Measurements from ENCODE around the gene TBL1X. TPM values are rescaled to one million over a fixed set of nuclear protein-coding genes. Genes with fewer than 3 reads are reported as not detected.

The TBL1X gene
- total RNA-seq, 4 donors from 2014 or later: 14.8 to 31.7 (median 16.8) TPM

DNA sequence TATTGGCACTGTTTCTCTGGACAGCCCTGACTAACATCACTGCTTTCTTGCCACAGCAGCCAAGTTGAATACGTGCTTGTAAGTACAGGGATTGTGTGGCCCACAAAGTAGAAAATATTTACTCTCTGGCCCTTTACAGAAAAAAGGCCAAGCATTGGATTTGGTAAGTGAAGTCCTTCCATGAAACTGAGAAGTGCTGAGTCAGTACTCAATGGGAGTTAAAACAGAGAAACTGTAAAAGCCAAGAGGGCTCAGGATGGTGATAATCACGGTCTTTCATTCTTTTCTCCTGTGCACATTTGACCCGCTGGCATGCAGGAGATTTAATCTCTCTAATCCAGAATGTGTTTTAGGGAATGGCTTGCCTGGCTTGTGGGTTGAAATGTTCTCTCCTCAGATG lies 46.1 kb downstream of the TBL1X start:
- 79 to 93% methylated on average over 3 of the region's 3 CpGs for WGBS, 2 donors
- intact Hi-C loops (cut with DNase I; ENCODE audit: low total_unique reads): no loop called here
- no peak overlapping the region for H3K4me3 ChIP-seq (ENCODE audit: low read depth, poor library complexity, severe bottlenecking)
- TF ChIP-seq POLR2A (IDR thresholded peaks at IDR 0.05): no peak
- TF ChIP-seq, protein P1, sequence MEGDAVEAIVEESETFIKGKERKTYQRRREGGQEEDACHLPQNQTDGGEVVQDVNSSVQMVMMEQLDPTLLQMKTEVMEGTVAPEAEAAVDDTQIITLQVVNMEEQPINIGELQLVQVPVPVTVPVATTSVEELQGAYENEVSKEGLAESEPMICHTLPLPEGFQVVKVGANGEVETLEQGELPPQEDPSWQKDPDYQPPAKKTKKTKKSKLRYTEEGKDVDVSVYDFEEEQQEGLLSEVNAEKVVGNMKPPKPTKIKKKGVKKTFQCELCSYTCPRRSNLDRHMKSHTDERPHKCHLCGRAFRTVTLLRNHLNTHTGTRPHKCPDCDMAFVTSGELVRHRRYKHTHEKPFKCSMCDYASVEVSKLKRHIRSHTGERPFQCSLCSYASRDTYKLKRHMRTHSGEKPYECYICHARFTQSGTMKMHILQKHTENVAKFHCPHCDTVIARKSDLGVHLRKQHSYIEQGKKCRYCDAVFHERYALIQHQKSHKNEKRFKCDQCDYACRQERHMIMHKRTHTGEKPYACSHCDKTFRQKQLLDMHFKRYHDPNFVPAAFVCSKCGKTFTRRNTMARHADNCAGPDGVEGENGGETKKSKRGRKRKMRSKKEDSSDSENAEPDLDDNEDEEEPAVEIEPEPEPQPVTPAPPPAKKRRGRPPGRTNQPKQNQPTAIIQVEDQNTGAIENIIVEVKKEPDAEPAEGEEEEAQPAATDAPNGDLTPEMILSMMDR (IDR thresholded peaks at IDR 0.05): no peak
- no peak for DNase-seq (ENCODE audit: low spot score in 2 of 2)

DNA sequence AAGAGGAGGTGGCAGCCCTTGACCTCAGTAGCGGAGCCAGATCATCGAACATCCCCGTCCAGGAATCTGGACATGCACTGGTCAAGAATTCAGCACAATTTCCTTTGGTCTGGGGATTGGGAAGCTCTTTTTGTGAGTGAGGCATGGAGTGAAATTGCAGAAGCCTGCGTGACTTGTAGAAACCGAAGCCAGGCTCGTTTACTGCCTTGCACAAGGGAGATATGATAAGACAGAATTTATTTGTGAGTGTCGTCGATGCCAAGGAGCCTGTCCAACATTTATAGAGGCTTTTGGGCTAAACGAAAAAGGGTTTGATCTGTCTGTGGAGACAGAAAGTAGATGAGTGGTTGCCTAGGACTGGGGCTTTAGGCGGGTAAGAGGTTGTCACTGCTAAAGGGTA lies 50.6 kb downstream of the TBL1X start:
- DNase-seq (ENCODE audit: low spot score in 2 of 2): no peak
- TF ChIP-seq, protein P1 (IDR thresholded peaks at IDR 0.05): no peak
- TF ChIP-seq POLR2A (IDR thresholded peaks at IDR 0.05): no peak
- intact Hi-C loops (cut with DNase I; ENCODE audit: low total_unique reads): no loop called here
- 83 to 88% methylated on average over 10 of the region's 10 CpGs for WGBS, 2 donors
- H3K4me3 ChIP-seq (ENCODE audit: low read depth, poor library complexity, severe bottlenecking): no peak overlapping the region

DNA sequence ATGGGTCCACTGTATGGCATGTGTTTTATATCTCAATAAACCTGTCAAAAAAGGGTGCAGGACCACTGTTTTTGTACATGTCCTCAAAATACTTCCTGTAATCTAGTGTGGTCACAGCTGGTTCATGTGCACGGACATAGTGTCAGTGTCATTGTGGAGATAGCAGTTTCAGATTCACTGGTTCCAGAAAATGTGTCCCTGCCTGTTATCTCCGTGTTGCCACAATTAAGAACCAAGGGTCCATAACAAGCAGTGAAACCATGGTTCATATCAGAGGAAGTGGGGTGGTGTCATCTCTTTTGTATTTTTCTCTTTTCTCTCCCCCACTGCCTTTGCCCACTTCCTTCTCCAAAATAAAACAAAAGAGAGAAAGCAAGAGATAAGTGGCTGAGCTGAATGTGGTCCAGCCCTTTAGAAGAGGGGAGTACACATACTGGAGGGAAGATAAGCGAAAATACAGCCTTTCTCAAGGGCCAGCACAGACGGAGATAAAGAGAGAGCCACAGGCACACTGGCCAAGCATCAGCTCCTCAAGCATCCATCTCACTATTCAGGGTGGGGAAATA lies 51.2 kb downstream of the TBL1X start:
- intact Hi-C loops (cut with DNase I; ENCODE audit: low total_unique reads): no loop called here
- no peak overlapping the region for H3K4me3 ChIP-seq (ENCODE audit: low read depth, poor library complexity, severe bottlenecking)
- WGBS, 2 donors: 83 to 85% methylated on average over 4 of the region's 4 CpGs
- DNase-seq (ENCODE audit: low spot score in 2 of 2): no peak
- TF ChIP-seq, protein P1 (IDR thresholded peaks at IDR 0.05): no peak
- no peak for TF ChIP-seq POLR2A (IDR thresholded peaks at IDR 0.05)

DNA sequence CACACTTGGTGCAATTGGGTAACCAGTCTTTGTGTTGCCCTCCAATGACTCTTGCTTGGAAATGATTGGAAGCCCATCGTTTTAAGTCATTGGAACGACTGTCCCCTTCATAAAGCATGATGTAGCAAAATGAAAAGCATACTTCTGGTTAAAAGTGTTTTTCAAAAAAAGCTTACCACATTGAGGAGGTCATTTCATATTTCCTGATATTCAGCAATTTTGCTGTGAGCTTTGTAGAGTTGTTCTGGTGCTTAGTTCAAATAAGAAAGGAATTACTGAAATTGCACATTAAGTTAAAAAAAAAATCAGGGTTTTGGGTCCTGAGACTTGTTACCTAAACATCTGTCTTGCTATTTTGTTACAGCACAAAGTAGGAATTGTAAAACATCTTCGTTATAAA lies 51.8 kb downstream of the TBL1X start:
- WGBS, 2 donors: 71 to 77% methylated on average over 3 of the region's 3 CpGs
- DNase-seq (ENCODE audit: low spot score in 2 of 2): no peak
- TF ChIP-seq, protein P1 (IDR thresholded peaks at IDR 0.05): no peak
- no peak for TF ChIP-seq POLR2A (IDR thresholded peaks at IDR 0.05)
- intact Hi-C loops (cut with DNase I; ENCODE audit: low total_unique reads): no loop called here
- H3K4me3 ChIP-seq (ENCODE audit: low read depth, poor library complexity, severe bottlenecking): no peak overlapping the region

DNA sequence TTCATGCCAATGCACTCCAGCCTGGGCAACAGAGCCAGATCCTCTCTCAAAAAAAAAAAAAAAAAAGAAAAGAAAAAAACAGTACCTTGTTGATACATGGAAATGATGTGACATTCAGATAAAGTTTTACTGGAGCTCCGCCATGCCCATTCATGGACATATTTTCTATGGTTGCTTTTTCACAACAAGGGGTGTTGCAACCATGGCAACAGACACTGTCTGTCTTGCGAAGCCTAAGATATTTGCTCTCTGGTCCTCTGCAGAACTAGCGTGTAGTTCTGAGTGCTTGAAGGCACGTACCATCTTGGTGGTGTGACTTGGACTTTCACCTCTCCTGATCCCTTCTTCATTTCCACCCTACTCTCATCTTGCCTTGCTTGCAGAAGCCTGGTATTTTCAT lies 53.2 kb downstream of the TBL1X start:
- intact Hi-C loops (cut with DNase I; ENCODE audit: low total_unique reads): no loop called here
- WGBS, 2 donors: 91 to 92% methylated on average over 4 of the region's 4 CpGs
- TF ChIP-seq POLR2A (IDR thresholded peaks at IDR 0.05): no peak
- TF ChIP-seq, protein P1 (IDR thresholded peaks at IDR 0.05): no peak
- H3K4me3 ChIP-seq (ENCODE audit: low read depth, poor library complexity, severe bottlenecking): no peak overlapping the region
- DNase-seq (ENCODE audit: low spot score in 2 of 2): no peak

DNA sequence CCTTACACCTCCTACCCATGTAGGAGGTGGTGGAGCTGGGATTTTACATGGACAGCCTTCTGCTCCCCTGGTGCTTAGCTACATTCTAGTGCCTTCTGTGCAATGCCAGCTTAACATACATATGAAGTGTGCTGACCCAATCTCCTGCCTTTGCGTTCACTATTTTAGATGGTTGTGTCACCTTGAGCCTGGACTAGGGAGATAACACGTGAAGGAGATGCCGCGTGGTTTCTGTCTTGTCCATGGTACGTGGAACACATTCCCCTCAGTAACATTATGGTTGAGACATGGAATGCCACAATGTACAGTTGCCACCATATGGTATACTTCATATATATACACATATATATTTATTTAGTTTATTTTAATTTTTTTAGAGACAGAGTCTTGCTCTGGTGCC lies 54.0 kb downstream of the TBL1X start:
- TF ChIP-seq POLR2A (IDR thresholded peaks at IDR 0.05): no peak
- TF ChIP-seq, protein P1 (IDR thresholded peaks at IDR 0.05): no peak
- DNase-seq (ENCODE audit: low spot score in 2 of 2): no peak
- H3K4me3 ChIP-seq (ENCODE audit: low read depth, poor library complexity, severe bottlenecking): no peak overlapping the region
- intact Hi-C loops (cut with DNase I; ENCODE audit: low total_unique reads): no loop called here
- 95 to 97% methylated on average over 5 of the region's 5 CpGs for WGBS, 2 donors
